ENCODE data around the gene ARL11. TPM values are rescaled to one million over a fixed set of nuclear protein-coding genes. Genes with fewer than 3 reads are reported as not detected.

ARL11 gene
- total RNA-seq, 2 experiments from 2014 or later: 2.1 to 2.3 TPM

- Mint-ChIP-seq H3K9me3 (no peaks in the 10 kb centered on the region), H3K27me3 (peaks cover 3% of the 10 kb centered on the region), H3K4me1 (peaks cover 4% of the 10 kb centered on the region), H3K27ac (no peak overlapping the region), H3K4me3 (no peak overlapping the region), H3K36me3 (ENCODE audit: low read depth) (no peaks in the 10 kb centered on the region)
- no peak for DNase-seq
- POLR2A ChIA-PET: interaction anchor here (0.6 kb wide), 1 partner anchor 662 kb away, joined by 6 read pairs; no protein-coding TSS in a partner anchor
- CTCF ChIA-PET: interaction anchor here (0.6 to 0.9 kb wide), 2 partner anchors 20 to 156 kb away, joined by 3 read pairs; no protein-coding TSS in a partner anchor
These were observed 5.9 kb upstream of the ARL11 start for GRCh38 chr13:49622174-49622946.

GRCh38 chr13:49624229-49624628 lies 4.1 kb upstream of the ARL11 start:
- CTCF ChIA-PET: interaction anchor here (1.2 to 1.3 kb wide), 2 partner anchors 9 to 17 kb away, joined by 3 read pairs; no protein-coding TSS in a partner anchor
- POLR2A ChIA-PET: no interaction called here
- no peak overlapping the region for H3K4me3 Mint-ChIP-seq
- H3K9me3 Mint-ChIP-seq: no peaks in the 10 kb centered on the region
- no peak overlapping the region for H3K27ac Mint-ChIP-seq
- DNase-seq: no peak
- peaks cover 3% of the 10 kb centered on the region for H3K27me3 Mint-ChIP-seq
- peaks cover 19% of the 10 kb centered on the region for H3K4me1 Mint-ChIP-seq
- H3K36me3 Mint-ChIP-seq (ENCODE audit: low read depth): peaks cover 2% of the 10 kb centered on the region

- Mint-ChIP-seq H3K4me1 (peaks cover 24% of the 10 kb centered on the region), H3K9me3 (no peaks in the 10 kb centered on the region), H3K36me3 (ENCODE audit: low read depth) (peaks cover 5% of the 10 kb centered on the region), H3K4me3 (no peak overlapping the region), H3K27ac (no peak overlapping the region), H3K27me3 (peaks cover 3% of the 10 kb centered on the region)
- POLR2A ChIA-PET: no interaction called here
- CTCF ChIA-PET: interaction anchor here (0.6 to 1.0 kb wide), 2 partner anchors 23 to 39 kb away, joined by 3 read pairs; no protein-coding TSS in a partner anchor
- no peak for DNase-seq
These were observed 2.8 kb upstream of the ARL11 start for GRCh38 chr13:49625392-49626079.

GRCh38 chr13:49629196-49629938 lies 1.1 kb downstream of the ARL11 start:
- Mint-ChIP-seq H3K27me3 (no peaks in the 10 kb centered on the region), H3K4me1 (peaks cover 24% of the 10 kb centered on the region), H3K4me3 (peak overlapping the region; percentile 81), H3K27ac (no peak overlapping the region), H3K9me3 (no peaks in the 10 kb centered on the region), H3K36me3 (ENCODE audit: low read depth) (peaks cover 5% of the 10 kb centered on the region)
- ChIA-PET CTCF (interaction anchor here (1.2 to 1.6 kb wide), 3 partner anchors 12 to 43 kb away, joined by 3 to 6 read pairs (median 5); no protein-coding TSS in a partner anchor), POLR2A (no interaction called here)
- no peak for DNase-seq

DNA sequence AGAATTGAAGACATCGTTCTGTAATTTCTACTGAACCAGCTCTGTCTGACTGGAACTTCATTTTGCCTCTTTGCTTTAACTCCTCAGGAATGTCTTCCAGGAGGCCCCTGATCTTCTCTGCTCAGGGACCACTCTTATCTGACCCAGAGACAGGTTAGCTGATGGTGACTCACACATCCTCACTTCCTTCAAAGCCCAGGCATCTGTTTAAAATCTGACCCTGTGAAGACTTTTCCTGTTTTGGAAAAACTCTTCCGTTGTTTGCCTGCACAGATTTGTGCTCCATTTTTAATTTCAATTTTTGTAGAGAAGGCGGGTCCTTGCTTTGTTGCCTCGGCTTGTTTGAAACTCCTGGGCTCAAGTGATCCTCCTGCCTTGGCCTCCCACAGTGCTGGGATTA lies 1.6 kb downstream of the ARL11 start:
- Mint-ChIP-seq H3K4me3 (no peak overlapping the region), H3K27ac (no peak overlapping the region), H3K4me1 (peaks cover 30% of the 10 kb centered on the region), H3K9me3 (no peaks in the 10 kb centered on the region), H3K27me3 (no peaks in the 10 kb centered on the region), H3K36me3 (ENCODE audit: low read depth) (peaks cover 5% of the 10 kb centered on the region)
- no peak for DNase-seq
- ChIA-PET POLR2A (no interaction called here), CTCF (interaction anchor here (1.2 to 1.6 kb wide), 3 partner anchors 11 to 44 kb away, joined by 3 to 6 read pairs (median 5); no protein-coding TSS in a partner anchor)

GRCh38 chr13:49630580-49630979 lies 2.3 kb downstream of the ARL11 start:
- ChIA-PET POLR2A (no interaction called here), CTCF (interaction anchor here (1.2 to 1.6 kb wide), 3 partner anchors 10 to 44 kb away, joined by 3 to 6 read pairs (median 5); no protein-coding TSS in a partner anchor)
- Mint-ChIP-seq H3K27ac (no peak overlapping the region), H3K27me3 (no peaks in the 10 kb centered on the region), H3K36me3 (ENCODE audit: low read depth) (peaks cover 5% of the 10 kb centered on the region), H3K4me1 (peaks cover 36% of the 10 kb centered on the region), H3K9me3 (no peaks in the 10 kb centered on the region), H3K4me3 (no peak overlapping the region)
- no peak for DNase-seq

- Mint-ChIP-seq H3K9me3 (no peaks in the 10 kb centered on the region), H3K27me3 (no peaks in the 10 kb centered on the region), H3K36me3 (ENCODE audit: low read depth) (peaks cover 5% of the 10 kb centered on the region), H3K27ac (no peak overlapping the region), H3K4me3 (no peak overlapping the region), H3K4me1 (peaks cover 46% of the 10 kb centered on the region)
- CTCF ChIA-PET: interaction anchor here (1.2 kb wide), 1 partner anchor 331 kb away, joined by 3 read pairs; no protein-coding TSS in a partner anchor
- DNase-seq: no peak
- POLR2A ChIA-PET: no interaction called here
These were observed 3.8 kb downstream of the ARL11 start for GRCh38 chr13:49632156-49632555.

DNA sequence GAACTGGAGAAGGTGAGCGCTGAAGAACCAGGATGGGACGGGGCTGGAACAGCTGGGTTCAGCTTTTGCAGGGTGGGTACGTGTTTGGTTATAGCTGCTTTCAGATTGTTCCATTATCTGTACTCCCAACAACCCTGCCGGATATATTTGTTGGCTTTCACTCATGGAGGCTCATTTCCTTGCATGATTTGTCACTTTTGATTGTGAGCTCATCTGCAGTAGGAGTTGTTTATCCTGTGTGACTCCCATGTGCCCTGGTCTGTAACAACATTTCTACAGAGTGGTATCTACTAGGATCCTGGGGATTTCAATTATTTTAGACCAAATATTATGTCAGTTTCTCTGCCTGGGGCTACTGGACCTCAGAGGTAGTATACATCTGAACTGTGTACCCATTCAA lies 5.4 kb downstream of the ARL11 start:
- no peaks in the 10 kb centered on the region for H3K27me3 Mint-ChIP-seq
- ChIA-PET CTCF (interaction anchor here (1.2 kb wide), 1 partner anchor 10 kb away, joined by 3 read pairs; no protein-coding TSS in a partner anchor), POLR2A (interaction anchor here (0.6 kb wide), 1 partner anchor 13 kb away, joined by 4 read pairs; no protein-coding TSS in a partner anchor)

GRCh38 chr13:49635599-49636433 lies 7.5 kb downstream of the ARL11 start:
- Mint-ChIP-seq H3K27ac (peak overlapping the region; percentile 80), H3K9me3 (no peaks in the 10 kb centered on the region), H3K27me3 (no peaks in the 10 kb centered on the region), H3K4me1 (peaks cover 22% of the 10 kb centered on the region), H3K4me3 (peak overlapping the region; percentile 72), H3K36me3 (ENCODE audit: low read depth) (no peaks in the 10 kb centered on the region)
- peak; percentile 53 for DNase-seq
- ChIA-PET POLR2A (no interaction called here), CTCF (no interaction called here)

More for the DNA sequence above, 5.4 kb downstream of the ARL11 start:
- DNase-seq: no peak
- Mint-ChIP-seq H3K4me3 (no peak overlapping the region), H3K9me3 (no peaks in the 10 kb centered on the region), H3K27ac (no peak overlapping the region), H3K36me3 (ENCODE audit: low read depth) (peaks cover 3% of the 10 kb centered on the region), H3K4me1 (peaks cover 36% of the 10 kb centered on the region)

- POLR2A ChIA-PET: no interaction called here
- H3K4me3 Mint-ChIP-seq: no peak overlapping the region
These were observed 8.4 kb downstream of the ARL11 start for GRCh38 chr13:49636705-49637104.

DNA sequence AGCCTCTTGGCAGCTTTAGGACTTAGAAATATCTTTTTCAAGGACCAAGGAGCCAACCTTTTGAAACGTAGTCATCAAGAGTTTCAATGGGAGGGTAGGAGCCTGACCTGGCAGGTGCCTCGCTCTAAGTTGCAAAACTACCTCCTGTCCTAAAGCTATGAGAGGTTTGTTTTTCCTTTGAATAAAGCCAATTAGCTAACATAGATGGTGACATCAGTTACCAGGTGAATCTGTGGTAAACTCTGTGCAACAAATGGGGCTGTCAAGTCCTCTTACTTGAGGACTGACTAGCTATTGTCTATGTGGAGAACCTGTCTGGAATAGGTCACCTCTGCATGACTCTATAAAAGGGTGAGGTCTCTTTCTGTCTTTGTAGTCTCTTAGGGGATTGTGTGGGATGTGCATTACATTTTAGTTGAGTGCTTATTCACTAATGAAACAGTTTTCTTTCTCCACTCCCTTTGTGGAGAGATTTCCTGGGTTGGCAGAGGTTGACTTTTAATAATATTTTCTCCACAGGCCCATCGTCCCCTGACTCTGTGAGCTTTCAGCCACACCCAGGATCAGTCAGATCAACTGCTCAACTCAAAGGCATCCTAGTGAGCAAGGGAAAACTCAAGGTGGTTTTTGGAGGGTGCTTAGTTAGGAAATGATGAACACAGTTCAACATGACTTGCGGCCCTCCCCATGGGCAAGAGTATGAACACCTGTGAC lies 9.9 kb downstream of the ARL11 start:
- no peaks in the 10 kb centered on the region for H3K36me3 Mint-ChIP-seq (ENCODE audit: low read depth)
- H3K4me3 Mint-ChIP-seq: no peak overlapping the region
- no peak for DNase-seq
- no peaks in the 10 kb centered on the region for H3K9me3 Mint-ChIP-seq
- POLR2A ChIA-PET: no interaction called here
- no peaks in the 10 kb centered on the region for H3K27me3 Mint-ChIP-seq
- no peak overlapping the region for H3K27ac Mint-ChIP-seq
- CTCF ChIA-PET: interaction anchor here (0.5 kb wide), 1 partner anchor 402 kb away, joined by 3 read pairs; no protein-coding TSS in a partner anchor
- peaks cover 30% of the 10 kb centered on the region for H3K4me1 Mint-ChIP-seq

More at GRCh38 chr13:49636705-49637104, 8.4 kb downstream of the ARL11 start:
- H3K4me1 Mint-ChIP-seq: peaks cover 22% of the 10 kb centered on the region
- no peaks in the 10 kb centered on the region for H3K36me3 Mint-ChIP-seq (ENCODE audit: low read depth)
- DNase-seq: no peak
- H3K9me3 Mint-ChIP-seq: no peaks in the 10 kb centered on the region
- H3K27me3 Mint-ChIP-seq: no peaks in the 10 kb centered on the region
- no peak overlapping the region for H3K27ac Mint-ChIP-seq
- CTCF ChIA-PET: interaction anchor here (0.5 kb wide), 1 partner anchor 437 kb away, joined by 3 read pairs; no protein-coding TSS in a partner anchor

Data from activated CD4-positive, alpha-beta T cell treated with anti-CD3 and anti-CD28 coated beads, Interleukin-2, amount 10 ng/mL, durations not matched to agents 7 days and 5 days (primary cell).